Measurements from ENCODE around the gene PAPPA2.

DNA sequence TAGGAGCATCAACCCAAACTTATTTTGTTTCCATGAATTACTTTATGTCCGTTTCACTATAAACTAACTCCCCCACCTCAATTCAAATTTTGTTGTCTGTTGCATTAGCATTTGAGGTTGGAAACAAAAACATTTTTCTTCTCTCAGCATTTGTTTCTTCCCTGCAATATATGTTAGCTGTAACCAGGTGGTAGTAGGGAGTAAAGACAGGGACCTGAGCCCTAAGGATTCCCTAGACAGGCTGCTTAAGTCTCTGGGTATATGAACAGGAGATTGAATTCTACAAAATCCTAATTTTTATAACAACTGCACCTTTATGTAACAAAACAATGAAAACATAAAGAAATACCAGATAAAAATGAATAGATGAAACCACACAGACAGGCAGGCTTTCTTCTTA, 242.6 kb downstream of the PAPPA2 start:
- TF ChIP-seq, protein P1, sequence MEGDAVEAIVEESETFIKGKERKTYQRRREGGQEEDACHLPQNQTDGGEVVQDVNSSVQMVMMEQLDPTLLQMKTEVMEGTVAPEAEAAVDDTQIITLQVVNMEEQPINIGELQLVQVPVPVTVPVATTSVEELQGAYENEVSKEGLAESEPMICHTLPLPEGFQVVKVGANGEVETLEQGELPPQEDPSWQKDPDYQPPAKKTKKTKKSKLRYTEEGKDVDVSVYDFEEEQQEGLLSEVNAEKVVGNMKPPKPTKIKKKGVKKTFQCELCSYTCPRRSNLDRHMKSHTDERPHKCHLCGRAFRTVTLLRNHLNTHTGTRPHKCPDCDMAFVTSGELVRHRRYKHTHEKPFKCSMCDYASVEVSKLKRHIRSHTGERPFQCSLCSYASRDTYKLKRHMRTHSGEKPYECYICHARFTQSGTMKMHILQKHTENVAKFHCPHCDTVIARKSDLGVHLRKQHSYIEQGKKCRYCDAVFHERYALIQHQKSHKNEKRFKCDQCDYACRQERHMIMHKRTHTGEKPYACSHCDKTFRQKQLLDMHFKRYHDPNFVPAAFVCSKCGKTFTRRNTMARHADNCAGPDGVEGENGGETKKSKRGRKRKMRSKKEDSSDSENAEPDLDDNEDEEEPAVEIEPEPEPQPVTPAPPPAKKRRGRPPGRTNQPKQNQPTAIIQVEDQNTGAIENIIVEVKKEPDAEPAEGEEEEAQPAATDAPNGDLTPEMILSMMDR (IDR thresholded peaks at IDR 0.05; ENCODE audit: low read length), result no peak
- TF ChIP-seq EZH2phosphoT487 (IDR thresholded peaks at IDR 0.05; ENCODE audit: low read length) (no peak), EZH2 (optimal IDR thresholded peaks at IDR 0.05; ENCODE audit: low read depth, low read length) (no peak)

Data from MM.1S (cell line).